ENCODE results near the gene COL6A1. TPM values are rescaled to one million over a fixed set of nuclear protein-coding genes. Genes with fewer than 3 reads are reported as not detected.

COL6A1 gene
- total and polyA plus RNA-seq, 12 donors = 71.9 to 388 (median 143) TPM

GRCh38 chr21:46011267-46011967 lies 29.8 kb downstream of the COL6A1 start:
- no peak for DNase-seq
- Histone ChIP-seq H3K27me3 (peaks cover 0 to 6% (median 0%) of the 10 kb centered on the region in 7 donors), H3K9me3 (peaks cover 0 to 13% (median 0%) of the 10 kb centered on the region in 11 donors), H3K36me3 (no peaks in the 10 kb centered on the region), H3K4me1 (no peaks in the 10 kb centered on the region), H3K4me3 (no peak overlapping the region), H3K27ac (no peak overlapping the region)
- WGBS, 2 donors = 79 to 82% methylated on average over 22 of the region's 22 CpGs
- ATAC-seq = no peak
- TF ChIP-seq CTCF (IDR thresholded peaks at IDR 0.05) = no peak
- intact Hi-C loops (cut with DNase I) = no loop called here

- Histone ChIP-seq H3K27me3 (peaks cover 0 to 6% (median 0%) of the 10 kb centered on the region in 7 donors), H3K4me1 (no peaks in the 10 kb centered on the region), H3K36me3 (no peaks in the 10 kb centered on the region), H3K9me3 (peaks cover 0 to 11% (median 0%) of the 10 kb centered on the region in 11 donors), H3K27ac (no peak overlapping the region), H3K4me3 (no peak overlapping the region)
- 93 to 94% methylated on average over 4 of the region's 4 CpGs for WGBS, 2 donors
- DNase-seq = no peak
- no peak for ATAC-seq
- intact Hi-C loops (cut with DNase I) = no loop called here
- no peak for TF ChIP-seq CTCF (IDR thresholded peaks at IDR 0.05)
These were observed 30.6 kb downstream of the COL6A1 start for GRCh38 chr21:46012154-46012553.

GRCh38 chr21:46014828-46015227 lies 33.3 kb downstream of the COL6A1 start:
- no peak for DNase-seq
- 57 to 71% methylated on average over 2 of the region's 2 CpGs for WGBS, 2 donors

GRCh38 chr21:46017148-46017547 lies 35.6 kb downstream of the COL6A1 start:
- Histone ChIP-seq H3K27me3 (peaks cover 0 to 10% (median 0%) of the 10 kb centered on the region in 7 donors), H3K27ac (no peak overlapping the region), H3K4me3 (no peak overlapping the region), H3K36me3 (no peaks in the 10 kb centered on the region), H3K9me3 (no peaks in the 10 kb centered on the region), H3K4me1 (no peaks in the 10 kb centered on the region)
- DNase-seq = no peak
- TF ChIP-seq CTCF (IDR thresholded peaks at IDR 0.05) = no peak
- ATAC-seq = no peak
- intact Hi-C loops (cut with DNase I) = no loop called here

More at GRCh38 chr21:46014828-46015227, 33.3 kb downstream of the COL6A1 start:
- Histone ChIP-seq H3K4me3 (no peak overlapping the region), H3K27ac (no peak overlapping the region), H3K4me1 (no peaks in the 10 kb centered on the region), H3K27me3 (peaks cover 0 to 10% (median 0%) of the 10 kb centered on the region in 7 donors), H3K9me3 (no peaks in the 10 kb centered on the region), H3K36me3 (no peaks in the 10 kb centered on the region)
- TF ChIP-seq CTCF (IDR thresholded peaks at IDR 0.05) = no peak
- ATAC-seq = no peak
- intact Hi-C loops (cut with DNase I) = no loop called here

Data from heart right ventricle (tissue), 16 donors.